Measurements from ENCODE around the gene ACTN1.

GRCh38 chr14:68854421-68854820 is 124.7 kb downstream of the ACTN1 start:
- no peak for TF ChIP-seq CTCF (IDR thresholded peaks at IDR 0.05)
- no peak for TF ChIP-seq POLR2A (IDR thresholded peaks at IDR 0.05)
